Hippocampal formation (tissue), 2 donors: Measurements from ENCODE around the gene ZNF100.
A peak's percentile ranks its signal among the peaks of the same experiment; 100 is the strongest.
"Not testable (repeated sequence)": the region's sequence is repeated elsewhere in the genome, so short reads cannot be mapped to it uniquely, and the experiment has no call there.

Experiments
- DNase-seq, 2 donors: peaks; one replicate each; lab custom pipeline; 2025; lab: John Stamatoyannopoulos, UW

The ZNF100 gene

GRCh38 chr19:21704320-21704719, 63.1 kb downstream of the ZNF100 start:
- DNase-seq, result no peak

- no peak for DNase-seq
These were observed 68.2 kb downstream of the ZNF100 start for GRCh38 chr19:21699197-21699596.

- DNase-seq, result peak in 1 of 2 donors; percentile 56
These were observed 69.2 kb downstream of the ZNF100 start for GRCh38 chr19:21698215-21698614.

GRCh38 chr19:21697698-21698097, 69.7 kb downstream of the ZNF100 start:
- DNase-seq, result no peak

GRCh38 chr19:21694171-21694906, 73.0 kb downstream of the ZNF100 start:
- DNase-seq, result no peak

GRCh38 chr19:21693399-21693798, 74.0 kb downstream of the ZNF100 start:
- DNase-seq, result no peak

- no peak for DNase-seq
These were observed 75.7 kb downstream of the ZNF100 start for GRCh38 chr19:21691661-21692060.

- no peak for DNase-seq
These were observed 78.9 kb downstream of the ZNF100 start for GRCh38 chr19:21688464-21688863.

GRCh38 chr19:21680671-21681070, 86.7 kb downstream of the ZNF100 start:
- no peak for DNase-seq

- no peak for DNase-seq
These were observed 87.4 kb downstream of the ZNF100 start for GRCh38 chr19:21680026-21680425.

GRCh38 chr19:21677696-21678418, 89.5 kb downstream of the ZNF100 start:
- DNase-seq, result no peak

- DNase-seq, result no peak
These were observed 92.9 kb downstream of the ZNF100 start for GRCh38 chr19:21674454-21674853.

- not testable (repeated sequence) for DNase-seq
These were observed 93.9 kb downstream of the ZNF100 start for GRCh38 chr19:21673479-21673878.
